ENCODE data around the gene ARHGAP18. TPM values are rescaled to one million over a fixed set of nuclear protein-coding genes. Genes with fewer than 3 reads are reported as not detected.

ARHGAP18 gene
- total and polyA plus RNA-seq, 2 of the 13 experiments (the other 11 are each of a cell fraction or from before 2014, with no cell fraction given): 58.2 to 115 TPM

- TF ChIP-seq, protein P1, sequence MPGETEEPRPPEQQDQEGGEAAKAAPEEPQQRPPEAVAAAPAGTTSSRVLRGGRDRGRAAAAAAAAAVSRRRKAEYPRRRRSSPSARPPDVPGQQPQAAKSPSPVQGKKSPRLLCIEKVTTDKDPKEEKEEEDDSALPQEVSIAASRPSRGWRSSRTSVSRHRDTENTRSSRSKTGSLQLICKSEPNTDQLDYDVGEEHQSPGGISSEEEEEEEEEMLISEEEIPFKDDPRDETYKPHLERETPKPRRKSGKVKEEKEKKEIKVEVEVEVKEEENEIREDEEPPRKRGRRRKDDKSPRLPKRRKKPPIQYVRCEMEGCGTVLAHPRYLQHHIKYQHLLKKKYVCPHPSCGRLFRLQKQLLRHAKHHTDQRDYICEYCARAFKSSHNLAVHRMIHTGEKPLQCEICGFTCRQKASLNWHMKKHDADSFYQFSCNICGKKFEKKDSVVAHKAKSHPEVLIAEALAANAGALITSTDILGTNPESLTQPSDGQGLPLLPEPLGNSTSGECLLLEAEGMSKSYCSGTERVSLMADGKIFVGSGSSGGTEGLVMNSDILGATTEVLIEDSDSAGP (CRISPR knock-in tag; IDR thresholded peaks at IDR 0.05; ENCODE audit: borderline replicate concordance): peak; percentile 29; the same call in 1 of the 2 replicates
- TF ChIP-seq ZBTB40 (IDR thresholded peaks at IDR 0.05) (no peak), ZBTB40 (CRISPR knock-in tag; IDR thresholded peaks at IDR 0.05) (0 out of 2 replicates have a peak, but pooled peaks have one; percentile 22), POLR2A (IDR thresholded peaks at IDR 0.05; ENCODE audit: insufficient read depth in 1 of 2, low read depth in 2 of 2, low read length in 2 of 2) (peak in 1 of 2 experiments; percentile 12; a peak in 1 of 4 replicates), KLF13 (CRISPR knock-in tag; IDR thresholded peaks at IDR 0.05) (0 out of 2 replicates have a peak, but pooled peaks have one; percentile 60), ZMYM4 (CRISPR knock-in tag; IDR thresholded peaks at IDR 0.05) (peak; percentile 35), REST (IDR thresholded peaks at IDR 0.05; ENCODE audit: borderline replicate concordance in 1 of 2, low read depth in 1 of 2, low read length in 2 of 2) (no peak), ZNF260 (CRISPR knock-in tag; IDR thresholded peaks at IDR 0.05; ENCODE audit: borderline replicate concordance, low read depth) (no peak)
- TF ChIP-seq, protein P2, sequence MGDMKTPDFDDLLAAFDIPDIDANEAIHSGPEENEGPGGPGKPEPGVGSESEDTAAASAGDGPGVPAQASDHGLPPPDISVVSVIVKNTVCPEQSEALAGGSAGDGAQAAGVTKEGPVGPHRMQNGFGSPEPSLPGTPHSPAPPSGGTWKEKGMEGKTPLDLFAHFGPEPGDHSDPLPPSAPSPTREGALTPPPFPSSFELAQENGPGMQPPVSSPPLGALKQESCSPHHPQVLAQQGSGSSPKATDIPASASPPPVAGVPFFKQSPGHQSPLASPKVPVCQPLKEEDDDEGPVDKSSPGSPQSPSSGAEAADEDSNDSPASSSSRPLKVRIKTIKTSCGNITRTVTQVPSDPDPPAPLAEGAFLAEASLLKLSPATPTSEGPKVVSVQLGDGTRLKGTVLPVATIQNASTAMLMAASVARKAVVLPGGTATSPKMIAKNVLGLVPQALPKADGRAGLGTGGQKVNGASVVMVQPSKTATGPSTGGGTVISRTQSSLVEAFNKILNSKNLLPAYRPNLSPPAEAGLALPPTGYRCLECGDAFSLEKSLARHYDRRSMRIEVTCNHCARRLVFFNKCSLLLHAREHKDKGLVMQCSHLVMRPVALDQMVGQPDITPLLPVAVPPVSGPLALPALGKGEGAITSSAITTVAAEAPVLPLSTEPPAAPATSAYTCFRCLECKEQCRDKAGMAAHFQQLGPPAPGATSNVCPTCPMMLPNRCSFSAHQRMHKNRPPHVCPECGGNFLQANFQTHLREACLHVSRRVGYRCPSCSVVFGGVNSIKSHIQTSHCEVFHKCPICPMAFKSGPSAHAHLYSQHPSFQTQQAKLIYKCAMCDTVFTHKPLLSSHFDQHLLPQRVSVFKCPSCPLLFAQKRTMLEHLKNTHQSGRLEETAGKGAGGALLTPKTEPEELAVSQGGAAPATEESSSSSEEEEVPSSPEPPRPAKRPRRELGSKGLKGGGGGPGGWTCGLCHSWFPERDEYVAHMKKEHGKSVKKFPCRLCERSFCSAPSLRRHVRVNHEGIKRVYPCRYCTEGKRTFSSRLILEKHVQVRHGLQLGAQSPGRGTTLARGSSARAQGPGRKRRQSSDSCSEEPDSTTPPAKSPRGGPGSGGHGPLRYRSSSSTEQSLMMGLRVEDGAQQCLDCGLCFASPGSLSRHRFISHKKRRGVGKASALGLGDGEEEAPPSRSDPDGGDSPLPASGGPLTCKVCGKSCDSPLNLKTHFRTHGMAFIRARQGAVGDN (CRISPR knock-in tag; IDR thresholded peaks at IDR 0.05): peak; percentile 84
These were observed 2.0 kb downstream of the ARHGAP18 start (continued) for GRCh38 chr6:129707882-129708495.
